Measurements from ENCODE around the gene MEGF6.
A peak's percentile ranks its signal among the peaks of the same experiment; 100 is the strongest.

Gene MEGF6

DNA sequence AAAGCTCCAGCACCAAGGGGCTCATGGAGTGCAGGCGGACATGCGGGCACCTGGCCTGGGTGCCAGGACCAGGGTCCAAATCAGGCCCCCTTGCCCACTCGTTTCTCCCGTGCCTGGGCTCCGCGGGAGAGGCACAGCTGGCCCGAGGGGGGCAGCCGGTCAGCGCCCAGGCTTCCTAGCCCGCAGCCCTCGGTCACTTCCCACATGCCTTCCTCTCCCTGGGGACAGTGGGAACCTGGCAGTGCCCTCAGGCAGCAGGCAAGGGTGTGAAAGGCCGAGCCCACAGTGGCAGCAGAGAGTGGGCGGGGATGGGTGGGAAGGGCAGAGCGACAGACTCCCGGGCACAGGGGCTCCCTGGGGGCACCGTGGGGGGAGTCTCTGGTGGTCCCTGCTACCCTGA is 69.8 kb downstream of the MEGF6 start:
- H3K4me1 Mint-ChIP-seq = no peaks in the 10 kb centered on the region

GRCh38 chr1:3540876-3541275 is 70.4 kb downstream of the MEGF6 start:
- H3K27ac Mint-ChIP-seq = no peak overlapping the region

More for the DNA sequence above, 69.8 kb downstream of the MEGF6 start:
- H3K27me3 Mint-ChIP-seq = peaks cover 10% of the 10 kb centered on the region
- no peak overlapping the region for H3K27ac Mint-ChIP-seq
- ATAC-seq (ENCODE audit: low read depth) (no peak), DNase-seq (ENCODE audit: low spot score in 2 of 2) (no peak)
- no peaks in the 10 kb centered on the region for H3K36me3 Mint-ChIP-seq
- no peak overlapping the region for H3K4me3 Mint-ChIP-seq
- H3K9me3 Mint-ChIP-seq = no peaks in the 10 kb centered on the region

GRCh38 chr1:3539707-3540425 is 71.4 kb downstream of the MEGF6 start:
- Mint-ChIP-seq H3K27me3 (peaks cover 4% of the 10 kb centered on the region), H3K4me3 (no peak overlapping the region), H3K27ac (no peak overlapping the region), H3K9me3 (no peaks in the 10 kb centered on the region), H3K36me3 (no peaks in the 10 kb centered on the region), H3K4me1 (no peaks in the 10 kb centered on the region)
- ATAC-seq (ENCODE audit: low read depth) = no peak
- no peak for DNase-seq (ENCODE audit: low spot score in 2 of 2)

More at GRCh38 chr1:3540876-3541275, 70.4 kb downstream of the MEGF6 start:
- DNase-seq (ENCODE audit: low spot score in 2 of 2) (no peak), ATAC-seq (ENCODE audit: low read depth) (no peak)
- Mint-ChIP-seq H3K9me3 (no peaks in the 10 kb centered on the region), H3K27me3 (peaks cover 6% of the 10 kb centered on the region), H3K4me3 (no peak overlapping the region), H3K4me1 (no peaks in the 10 kb centered on the region), H3K36me3 (no peaks in the 10 kb centered on the region)

GRCh38 chr1:3537359-3537758 is 73.9 kb downstream of the MEGF6 start:
- Mint-ChIP-seq H3K27me3 (peaks cover 4% of the 10 kb centered on the region), H3K9me3 (no peaks in the 10 kb centered on the region), H3K4me1 (no peaks in the 10 kb centered on the region), H3K36me3 (no peaks in the 10 kb centered on the region), H3K27ac (no peak overlapping the region), H3K4me3 (no peak overlapping the region)
- DNase-seq (ENCODE audit: low spot score in 2 of 2) = no peak
- ATAC-seq (ENCODE audit: low read depth) = no peak

DNA sequence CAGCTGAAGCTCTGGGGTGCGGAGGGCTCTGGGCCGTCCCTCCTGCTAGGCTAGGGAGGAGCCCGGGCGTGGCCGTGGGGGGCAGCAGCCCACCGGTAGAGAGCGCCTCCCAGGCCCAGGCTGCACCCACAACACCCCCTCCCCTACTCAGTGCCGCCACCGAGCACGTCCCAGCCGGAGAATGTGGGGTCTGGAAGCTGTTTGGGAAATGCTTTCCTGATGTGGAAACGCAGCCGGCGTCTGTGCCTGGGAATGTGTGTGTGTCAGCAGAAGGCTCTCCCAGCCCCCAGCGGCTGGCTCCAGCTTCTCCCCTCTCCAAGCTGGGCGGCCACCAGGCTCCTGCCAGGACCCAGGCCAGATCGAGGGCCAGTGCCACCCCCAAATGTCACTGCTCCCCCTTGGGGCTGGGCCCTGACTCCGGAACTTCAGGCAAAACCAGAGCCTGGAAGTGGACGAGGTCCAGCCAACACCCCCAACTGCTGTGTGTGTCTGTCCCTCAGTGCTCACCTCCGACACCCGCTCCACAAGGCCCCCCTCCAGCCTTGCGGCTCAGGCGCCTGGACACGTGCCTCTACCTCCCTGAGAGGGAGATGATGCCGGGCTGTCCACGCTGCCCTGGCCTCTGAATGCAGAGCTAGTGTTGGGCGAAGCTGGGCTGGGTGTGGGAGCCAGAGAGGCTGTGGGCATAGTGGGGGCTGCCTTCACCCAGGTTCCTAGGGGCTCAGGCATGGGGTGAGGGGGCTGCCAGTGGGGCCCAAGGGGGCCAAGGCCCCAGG is 74.7 kb downstream of the MEGF6 start:
- H3K27ac Mint-ChIP-seq = no peak overlapping the region

DNA sequence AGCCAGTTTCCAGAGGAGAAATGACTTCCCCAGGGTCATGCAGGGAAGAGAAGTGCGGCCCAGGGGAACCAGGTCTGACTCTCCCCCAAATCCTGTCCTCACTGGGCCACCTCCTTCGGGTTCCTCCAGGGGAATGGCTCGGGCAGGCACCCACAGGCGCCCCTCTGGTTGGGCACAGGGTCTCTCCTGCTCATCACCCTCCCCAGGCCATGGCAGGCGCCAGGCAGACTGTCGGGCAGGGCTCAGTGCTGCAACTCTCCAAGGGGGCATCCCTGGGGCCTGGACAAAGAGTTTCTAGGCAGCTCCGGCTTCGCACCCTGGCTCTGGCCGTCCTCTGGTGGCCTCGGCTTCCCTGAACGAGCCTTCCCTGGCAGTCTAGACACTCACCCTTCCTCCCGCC is 75.6 kb downstream of the MEGF6 start:
- DNase-seq (ENCODE audit: low spot score in 2 of 2) = no peak
- peaks cover 5% of the 10 kb centered on the region for H3K4me1 Mint-ChIP-seq
- H3K27ac Mint-ChIP-seq = no peak overlapping the region
- H3K4me3 Mint-ChIP-seq = no peak overlapping the region
- ATAC-seq (ENCODE audit: low read depth) = no peak
- H3K36me3 Mint-ChIP-seq = no peaks in the 10 kb centered on the region
- H3K9me3 Mint-ChIP-seq = no peaks in the 10 kb centered on the region
- peaks cover 2% of the 10 kb centered on the region for H3K27me3 Mint-ChIP-seq

More for the DNA sequence above, 74.7 kb downstream of the MEGF6 start:
- Mint-ChIP-seq H3K27me3 (peaks cover 2% of the 10 kb centered on the region), H3K4me1 (peaks cover 2% of the 10 kb centered on the region), H3K9me3 (no peaks in the 10 kb centered on the region), H3K36me3 (no peaks in the 10 kb centered on the region), H3K4me3 (no peak overlapping the region)
- DNase-seq (ENCODE audit: low spot score in 2 of 2) (no peak), ATAC-seq (ENCODE audit: low read depth) (no peak)

DNA sequence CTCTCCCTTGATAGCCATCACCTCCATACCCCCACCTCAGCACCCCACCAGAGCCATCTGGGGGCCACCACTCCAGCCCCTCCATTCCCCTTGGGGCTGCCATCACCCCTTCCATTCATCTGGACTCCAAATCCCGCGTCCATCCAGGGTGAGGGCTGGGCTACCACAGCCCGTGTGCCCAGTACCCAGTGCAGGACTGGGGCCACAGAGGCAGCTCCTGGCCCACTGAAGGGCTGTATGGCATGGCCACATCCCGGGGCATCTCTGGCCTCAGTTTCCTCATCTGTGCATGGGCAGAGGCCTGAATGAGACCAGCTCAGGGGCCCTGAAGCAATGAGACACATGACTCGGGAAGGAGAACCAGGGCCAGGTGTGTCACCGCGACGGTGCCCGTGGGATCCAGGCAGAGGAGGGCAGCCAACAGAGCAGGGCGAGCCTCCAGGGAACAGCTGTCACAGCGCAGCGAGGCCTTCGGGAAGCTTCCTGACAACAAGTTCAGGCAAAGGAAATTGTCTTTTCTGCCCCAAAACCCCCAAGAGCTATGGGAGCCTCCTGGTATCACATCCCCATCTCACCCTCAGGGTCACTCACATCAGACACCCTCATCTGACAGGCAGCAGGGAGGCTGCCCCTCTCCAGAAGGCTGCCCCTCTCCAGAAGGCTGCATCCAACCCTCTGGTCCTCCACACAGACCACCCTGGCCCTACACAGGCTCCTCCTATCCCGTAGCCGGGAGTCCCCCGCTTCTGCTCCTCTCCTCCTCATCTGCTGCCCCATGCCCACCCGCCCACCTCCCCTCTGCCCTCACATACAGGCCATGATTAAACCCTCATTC is 76.3 kb downstream of the MEGF6 start:
- Mint-ChIP-seq H3K36me3 (no peaks in the 10 kb centered on the region), H3K27ac (no peak overlapping the region), H3K4me3 (no peak overlapping the region), H3K4me1 (peaks cover 5% of the 10 kb centered on the region), H3K27me3 (no peaks in the 10 kb centered on the region), H3K9me3 (no peaks in the 10 kb centered on the region)
- no peak for DNase-seq (ENCODE audit: low spot score in 2 of 2)
- ATAC-seq (ENCODE audit: low read depth) = no peak

GRCh38 chr1:3533067-3534048 is 78.0 kb downstream of the MEGF6 start:
- H3K27ac Mint-ChIP-seq = no peak overlapping the region
- DNase-seq (ENCODE audit: low spot score in 2 of 2) = no peak
- H3K36me3 Mint-ChIP-seq = no peaks in the 10 kb centered on the region
- H3K4me1 Mint-ChIP-seq = peaks cover 9% of the 10 kb centered on the region
- peak overlapping the region; percentile 27 for H3K4me3 Mint-ChIP-seq
- ATAC-seq (ENCODE audit: low read depth) = no peak
- H3K27me3 Mint-ChIP-seq = no peaks in the 10 kb centered on the region
- H3K9me3 Mint-ChIP-seq = no peaks in the 10 kb centered on the region

- DNase-seq (ENCODE audit: low spot score in 2 of 2) (no peak), ATAC-seq (ENCODE audit: low read depth) (no peak)
- peaks cover 11% of the 10 kb centered on the region for H3K4me1 Mint-ChIP-seq
- no peaks in the 10 kb centered on the region for H3K36me3 Mint-ChIP-seq
- H3K27ac Mint-ChIP-seq = peak overlapping the region; percentile 36
- H3K9me3 Mint-ChIP-seq = no peaks in the 10 kb centered on the region
- H3K4me3 Mint-ChIP-seq = peak overlapping the region; percentile 65
- H3K27me3 Mint-ChIP-seq = no peaks in the 10 kb centered on the region
These were observed 79.4 kb downstream of the MEGF6 start for GRCh38 chr1:3531928-3532327.

DNA sequence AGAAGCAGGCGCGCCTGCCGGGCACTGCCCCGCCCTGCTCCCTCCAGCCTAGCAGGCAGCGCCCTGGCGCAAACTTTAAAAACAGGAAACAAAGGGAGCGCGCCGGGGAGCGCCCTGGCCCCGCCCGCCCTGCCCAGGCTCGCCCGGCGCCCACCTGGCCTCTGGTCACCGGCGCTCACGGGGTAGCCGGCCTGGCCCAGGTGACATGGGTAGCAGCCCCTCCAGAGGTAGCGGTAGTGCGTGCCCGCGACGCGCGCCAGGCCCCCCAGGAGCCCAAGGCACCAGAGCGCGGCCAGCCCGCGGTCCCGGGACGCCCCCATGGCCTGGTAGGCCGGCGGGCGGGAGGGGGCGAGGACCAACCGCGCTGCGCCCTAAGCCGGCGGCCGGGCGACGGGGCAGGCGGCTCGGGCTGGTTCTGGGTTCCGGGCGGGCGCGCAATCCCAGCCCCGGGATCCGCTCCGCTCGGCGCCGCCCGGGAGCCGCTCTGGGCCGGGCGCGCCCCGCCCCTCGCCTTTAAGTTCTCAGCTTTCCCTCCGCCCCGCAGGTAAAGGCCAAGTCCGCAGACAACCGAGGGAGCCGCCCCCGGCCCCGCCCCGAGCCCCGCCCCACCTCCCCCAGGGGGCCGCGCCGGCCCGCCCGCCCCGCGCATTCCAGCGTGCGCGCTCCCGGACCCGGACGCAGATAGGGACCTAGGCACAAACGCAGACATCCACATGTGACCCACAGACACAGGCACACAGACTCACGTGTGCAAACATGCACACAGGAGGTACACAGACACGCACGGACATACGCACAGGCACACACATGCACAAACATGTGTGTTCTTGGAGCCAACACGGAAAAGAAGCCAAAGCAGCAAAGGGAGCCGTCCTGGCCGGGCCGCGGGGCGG is 80.1 kb downstream of the MEGF6 start:
- peaks cover 11% of the 10 kb centered on the region for H3K4me1 Mint-ChIP-seq

DNA sequence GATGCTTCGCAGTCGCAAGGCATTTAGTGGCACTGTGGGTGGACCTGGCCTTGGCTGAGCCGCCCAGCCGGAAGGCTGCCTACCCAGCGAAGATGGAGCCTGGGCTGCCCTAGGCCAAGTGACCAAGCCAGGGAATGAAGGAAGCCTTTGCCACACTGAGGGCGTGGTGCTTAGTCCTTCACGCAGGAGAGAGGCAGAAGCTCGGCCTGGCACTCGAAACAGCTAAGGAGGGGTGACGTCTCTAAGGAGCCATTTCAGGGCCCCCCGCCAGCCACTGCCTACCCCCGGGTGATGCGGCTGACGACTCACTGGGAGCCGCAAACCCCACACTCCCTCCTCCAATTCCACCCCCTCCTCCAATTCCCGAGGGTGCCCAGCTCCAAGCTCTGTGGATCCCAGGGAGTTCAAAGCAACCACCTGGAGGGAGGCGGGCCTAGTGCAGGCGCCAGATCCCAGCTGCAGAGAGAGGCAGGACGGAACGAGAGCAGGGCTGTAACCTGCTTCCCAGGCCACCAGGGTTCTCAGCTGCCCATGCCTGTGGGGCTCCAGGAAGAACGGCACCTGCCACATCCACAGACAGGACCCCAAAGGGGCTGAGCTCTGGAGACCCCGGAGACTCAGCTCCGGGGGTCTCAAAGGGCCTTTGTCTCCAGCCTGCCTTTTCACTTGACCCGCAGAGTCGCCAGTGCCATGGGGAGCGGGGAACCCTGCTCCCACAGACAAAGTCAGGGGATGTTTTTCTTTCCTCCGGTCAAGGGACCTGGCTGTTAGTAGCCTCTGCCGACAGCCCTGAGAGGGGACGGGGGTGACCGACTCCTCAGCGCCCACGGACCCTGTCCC is 81.0 kb downstream of the MEGF6 start:
- Mint-ChIP-seq H3K27ac (no peak overlapping the region), H3K9me3 (no peaks in the 10 kb centered on the region), H3K36me3 (no peaks in the 10 kb centered on the region), H3K4me1 (peaks cover 11% of the 10 kb centered on the region), H3K4me3 (peak overlapping the region; percentile 79), H3K27me3 (no peaks in the 10 kb centered on the region)
- ATAC-seq (ENCODE audit: low read depth) (no peak), DNase-seq (ENCODE audit: low spot score in 2 of 2) (no peak)

More for the DNA sequence above, 80.1 kb downstream of the MEGF6 start:
- ATAC-seq (ENCODE audit: low read depth) (peak; percentile 80), DNase-seq (ENCODE audit: low spot score in 2 of 2) (peak; percentile 46 to 57)
- Mint-ChIP-seq H3K27ac (peak overlapping the region; percentile 36), H3K36me3 (no peaks in the 10 kb centered on the region), H3K27me3 (no peaks in the 10 kb centered on the region), H3K4me3 (peak overlapping the region; percentile 82), H3K9me3 (no peaks in the 10 kb centered on the region)

All from memory B cell (primary cell).